Chondrocyte (in vitro differentiated cells): ENCODE measurements around the gene PDX1. TPM values are rescaled to one million over a fixed set of nuclear protein-coding genes. Genes with fewer than 3 reads are reported as not detected.

Experiments
- DNase-seq: peaks from one replicate; pipeline ENCODE4 v3.0.0; 2021; ENCODE audit warnings: mixed read lengths, low spot score
- H3K27ac Mint-ChIP-seq: one replicate; pipeline ENCODE4 v1.8.0; 2021; ENCODE audit warnings: mild to moderate bottlenecking, moderate library complexity, mixed read lengths; ENCODE audit not compliant: unreplicated experiment
- H3K27me3 Mint-ChIP-seq: 2 replicates; pipeline ENCODE4 v1.8.0; 2021; ENCODE audit warnings: low read depth, mixed read lengths
- H3K36me3 Mint-ChIP-seq: 2 replicates; pipeline ENCODE4 v1.8.0; 2021; ENCODE audit warnings: low read depth, mixed read lengths
- H3K4me1 Mint-ChIP-seq: 2 replicates; pipeline ENCODE4 v1.8.0; 2021; ENCODE audit warnings: low read depth, mild to moderate bottlenecking, mixed read lengths
- H3K4me3 Mint-ChIP-seq: one replicate; pipeline ENCODE4 v1.8.0; 2021; ENCODE audit warnings: mild to moderate bottlenecking, moderate library complexity, mixed read lengths; ENCODE audit not compliant: unreplicated experiment
- H3K9me3 Mint-ChIP-seq: 2 replicates; pipeline ENCODE4 v1.8.0; 2021; ENCODE audit warnings: low read depth, mixed read lengths
- total RNA-seq: library from RNA; stranded (reverse); gene quantifications from 3 replicates; pipeline ENCODE4 v1.2.1, GENCODE V29; 2021
- TF ChIP-seq, protein P1 (sequence below): fragments of 200-600 bp; sonication (generic); IDR thresholded peaks from 2 replicates; pipeline ENCODE4 v1.5.0; 2021; ENCODE audit warnings: antibody characterized with exemption, mild to moderate bottlenecking, moderate library complexity

PDX1 gene
- total RNA-seq, 1 donor from 2014 or later = not detected

DNA sequence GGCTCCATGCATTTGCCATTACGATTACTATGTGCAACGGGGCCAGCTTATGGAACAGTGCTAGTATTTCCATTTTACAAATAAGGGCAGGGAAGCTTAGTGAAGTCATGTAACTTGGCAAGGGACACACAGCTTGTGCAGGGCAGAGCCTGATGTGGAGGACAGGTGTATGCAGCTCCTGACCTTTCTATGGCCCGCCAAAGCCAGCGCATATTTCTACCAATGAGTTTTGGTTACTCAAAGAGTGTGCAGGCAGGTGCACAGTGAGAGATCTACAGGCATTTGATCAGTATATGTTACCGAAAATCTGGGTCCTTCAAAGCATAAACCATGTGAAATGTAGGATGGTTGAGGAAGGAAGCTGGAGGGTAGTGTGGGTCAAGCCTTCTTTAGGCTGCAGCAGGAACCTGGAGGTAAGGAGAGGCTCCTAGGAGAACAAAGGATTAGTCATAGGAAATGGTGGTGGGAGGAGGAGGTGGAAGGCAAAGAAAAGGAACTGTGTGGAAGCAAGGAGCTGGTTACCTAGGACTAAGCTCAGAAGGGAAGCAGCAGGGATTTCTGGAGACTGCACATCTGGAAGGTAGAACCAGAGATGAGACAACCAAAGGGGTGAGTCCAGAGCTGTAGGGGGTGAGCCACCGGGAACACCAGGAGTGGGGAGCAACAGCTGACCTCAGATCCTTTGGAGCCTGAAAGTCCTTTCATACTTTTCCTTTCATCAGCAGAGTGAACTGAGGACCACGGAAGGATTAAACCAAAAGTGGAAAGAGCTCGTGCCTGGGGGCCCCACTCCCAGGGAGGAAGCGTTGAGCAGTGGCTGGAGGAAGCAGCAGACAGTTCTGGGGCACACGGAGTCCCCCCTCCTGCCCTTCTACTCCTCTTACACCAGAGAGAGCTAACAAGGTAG lies 4.2 kb upstream of the PDX1 start:
- peaks cover 2% of the 10 kb centered on the region for H3K36me3 Mint-ChIP-seq
- H3K27ac Mint-ChIP-seq = no peak overlapping the region
- peaks cover 7% of the 10 kb centered on the region for H3K4me1 Mint-ChIP-seq
- H3K27me3 Mint-ChIP-seq = peaks cover 76% of the 10 kb centered on the region
- H3K9me3 Mint-ChIP-seq = no peaks in the 10 kb centered on the region
- TF ChIP-seq, protein P1, sequence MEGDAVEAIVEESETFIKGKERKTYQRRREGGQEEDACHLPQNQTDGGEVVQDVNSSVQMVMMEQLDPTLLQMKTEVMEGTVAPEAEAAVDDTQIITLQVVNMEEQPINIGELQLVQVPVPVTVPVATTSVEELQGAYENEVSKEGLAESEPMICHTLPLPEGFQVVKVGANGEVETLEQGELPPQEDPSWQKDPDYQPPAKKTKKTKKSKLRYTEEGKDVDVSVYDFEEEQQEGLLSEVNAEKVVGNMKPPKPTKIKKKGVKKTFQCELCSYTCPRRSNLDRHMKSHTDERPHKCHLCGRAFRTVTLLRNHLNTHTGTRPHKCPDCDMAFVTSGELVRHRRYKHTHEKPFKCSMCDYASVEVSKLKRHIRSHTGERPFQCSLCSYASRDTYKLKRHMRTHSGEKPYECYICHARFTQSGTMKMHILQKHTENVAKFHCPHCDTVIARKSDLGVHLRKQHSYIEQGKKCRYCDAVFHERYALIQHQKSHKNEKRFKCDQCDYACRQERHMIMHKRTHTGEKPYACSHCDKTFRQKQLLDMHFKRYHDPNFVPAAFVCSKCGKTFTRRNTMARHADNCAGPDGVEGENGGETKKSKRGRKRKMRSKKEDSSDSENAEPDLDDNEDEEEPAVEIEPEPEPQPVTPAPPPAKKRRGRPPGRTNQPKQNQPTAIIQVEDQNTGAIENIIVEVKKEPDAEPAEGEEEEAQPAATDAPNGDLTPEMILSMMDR = no peak
- no peak for DNase-seq
- H3K4me3 Mint-ChIP-seq = no peak overlapping the region

DNA sequence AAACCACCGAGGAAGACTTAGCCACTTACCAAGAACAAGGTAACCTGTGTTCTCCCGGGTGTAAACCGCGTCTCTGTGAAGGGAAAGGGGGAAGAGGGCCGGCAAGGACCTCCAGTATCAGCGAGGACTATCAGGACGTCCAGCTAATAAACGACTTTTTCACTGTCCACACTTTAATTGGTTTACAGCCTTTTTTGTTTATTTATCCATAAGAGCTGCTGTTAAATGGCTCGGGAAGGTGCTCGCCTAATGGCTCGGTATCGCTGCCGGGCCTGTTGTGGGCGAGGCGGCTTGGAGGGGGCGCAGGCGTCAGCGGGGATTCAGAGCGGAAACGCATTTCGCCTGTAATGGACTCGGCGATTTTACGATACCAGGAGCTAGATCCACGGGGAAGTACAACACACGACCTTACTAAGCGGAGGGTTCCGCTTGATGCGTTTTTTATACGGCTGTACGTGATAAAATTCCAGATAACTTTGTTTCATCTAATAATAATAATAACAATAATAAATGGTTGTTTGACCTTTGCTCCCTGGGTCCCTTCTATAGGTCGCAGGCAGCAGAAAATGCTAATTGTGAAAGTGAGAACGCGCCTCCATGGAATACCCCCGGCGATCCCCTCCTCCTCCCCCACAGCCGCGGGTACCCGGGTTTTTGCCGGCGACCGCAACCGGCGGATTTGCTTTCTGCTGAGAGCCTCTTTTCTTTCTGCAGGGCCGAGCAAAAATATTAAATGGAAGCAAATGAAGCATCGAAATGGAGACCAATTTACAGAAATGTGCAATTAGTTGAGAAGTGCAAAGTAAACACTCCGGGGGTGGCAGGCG lies 2.5 kb upstream of the PDX1 start:
- TF ChIP-seq, protein P1 = no peak
- H3K36me3 Mint-ChIP-seq = peaks cover 4% of the 10 kb centered on the region
- H3K4me1 Mint-ChIP-seq = peaks cover 13% of the 10 kb centered on the region
- H3K27me3 Mint-ChIP-seq = peaks cover 73% of the 10 kb centered on the region
- no peak overlapping the region for H3K4me3 Mint-ChIP-seq
- H3K27ac Mint-ChIP-seq = no peak overlapping the region
- H3K9me3 Mint-ChIP-seq = no peaks in the 10 kb centered on the region
- DNase-seq = no peak

DNA sequence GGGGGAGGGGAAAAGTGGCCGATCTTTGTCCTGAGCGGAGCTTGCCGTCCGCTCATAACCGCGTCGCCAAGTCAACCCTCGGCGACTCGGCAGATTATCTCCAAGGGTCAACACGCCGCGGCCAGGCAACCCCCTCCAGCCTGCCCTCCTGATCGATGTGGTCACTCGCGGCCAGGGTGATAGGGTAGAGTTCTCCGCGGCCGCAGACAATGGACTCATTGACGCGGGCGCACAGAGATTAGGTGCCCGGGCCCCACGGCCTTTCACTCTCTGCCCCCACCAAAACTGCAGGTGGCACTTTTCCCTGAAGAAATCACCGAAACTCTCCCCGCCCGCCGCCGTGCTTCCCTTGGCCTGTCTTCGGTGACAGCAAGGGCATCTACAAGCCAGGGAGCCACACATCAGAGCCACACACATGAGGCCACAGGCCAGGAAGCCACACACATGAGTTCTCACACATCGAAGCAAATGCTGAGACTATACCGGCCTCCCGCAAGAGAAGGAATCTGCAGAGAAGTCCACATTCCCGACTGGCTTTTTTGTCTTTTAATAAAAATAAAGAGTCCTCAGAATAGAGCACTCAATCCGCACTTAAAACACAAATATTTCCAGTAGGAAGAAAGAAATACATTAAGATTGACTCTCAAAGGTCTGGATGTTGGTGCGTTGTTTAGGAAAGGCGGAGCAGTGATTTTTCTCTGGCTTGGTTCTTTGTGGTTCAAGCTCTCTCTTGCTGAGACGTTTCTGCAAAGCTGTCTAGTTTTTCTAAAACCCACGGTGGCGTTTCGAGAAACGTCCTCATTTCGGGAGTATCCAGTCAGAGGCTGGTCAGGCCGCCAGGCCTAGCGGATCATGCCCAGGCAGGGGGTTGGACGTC lies 1.5 kb upstream of the PDX1 start:
- Mint-ChIP-seq H3K9me3 (no peaks in the 10 kb centered on the region), H3K4me3 (no peak overlapping the region), H3K27me3 (peaks cover 77% of the 10 kb centered on the region), H3K27ac (no peak overlapping the region), H3K36me3 (peaks cover 4% of the 10 kb centered on the region), H3K4me1 (peaks cover 13% of the 10 kb centered on the region)
- TF ChIP-seq, protein P1 = no peak
- no peak for DNase-seq

DNA sequence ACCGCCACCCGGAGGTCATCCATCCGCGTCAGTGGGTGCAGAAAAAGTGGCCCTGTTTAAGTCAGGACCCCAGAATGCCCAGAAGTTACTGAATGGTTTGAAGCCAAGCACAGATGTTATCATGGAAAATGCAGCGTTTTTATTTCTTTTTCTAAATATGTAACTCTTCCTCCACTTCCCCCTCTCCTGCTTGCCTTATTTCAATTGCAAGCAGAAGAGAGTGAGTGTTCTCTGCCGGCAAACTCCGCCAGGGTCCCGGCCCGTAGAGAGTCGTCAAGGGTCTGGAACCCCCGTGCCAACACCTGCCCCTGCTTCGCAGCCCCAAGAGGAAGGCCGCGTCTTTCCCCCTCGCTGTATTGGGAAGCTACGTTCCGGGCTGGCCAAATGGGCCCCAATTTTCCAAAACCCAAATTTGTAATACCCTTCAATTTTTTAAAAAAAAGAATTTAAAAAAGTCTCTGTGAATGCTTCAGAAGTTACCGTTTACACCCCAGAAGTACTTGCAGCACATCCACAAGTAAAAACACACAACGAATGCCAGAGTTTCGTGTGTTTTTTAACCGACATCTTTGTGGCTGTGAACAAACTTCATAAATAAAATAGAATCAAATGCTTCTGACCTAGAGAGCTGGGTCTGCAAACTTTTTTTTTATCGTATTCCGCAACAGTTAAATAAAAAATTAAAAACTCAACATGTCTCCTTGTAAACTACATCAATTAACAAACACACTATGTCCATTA lies 712 bp upstream of the PDX1 start:
- no peak for DNase-seq
- Mint-ChIP-seq H3K4me3 (no peak overlapping the region), H3K27me3 (peaks cover 77% of the 10 kb centered on the region), H3K4me1 (peaks cover 13% of the 10 kb centered on the region), H3K9me3 (no peaks in the 10 kb centered on the region), H3K27ac (no peak overlapping the region), H3K36me3 (peaks cover 4% of the 10 kb centered on the region)
- TF ChIP-seq, protein P1 = no peak
